Activated T-cell treated with anti-CD3 and anti-CD28 coated beads, Interleukin-2, amount 50 U/mL, for 72 hours (primary cell): ENCODE results near the gene NOM1. TPM values are rescaled to one million over a fixed set of nuclear protein-coding genes. Genes with fewer than 3 reads are reported as not detected.

Experiments used
- ATAC-seq, 2 donors: fragments of 150-1000 bp; cut with Tn5 transposase; replicated peaks in 1 of 2; 2 replicates each; pipeline ENCODE4 v1.10.0; 2021; ENCODE audit warnings: moderate library complexity in 2 of 2, mild to moderate bottlenecking in 1 of 2
- DNase-seq, 2 donors: peaks; one replicate each; pipeline ENCODE4 v3.0.0; 2021 to 2022; ENCODE audit warnings: mixed read lengths in 1 of 2
- H3K27ac Mint-ChIP-seq: one replicate; pipeline ENCODE4 v1.8.0; 2022; ENCODE audit warnings: mild to moderate bottlenecking, moderate library complexity, mixed read lengths
- H3K27me3 Mint-ChIP-seq: one replicate; pipeline ENCODE4 v1.8.0; 2022; ENCODE audit warnings: low read depth, mixed read lengths
- H3K36me3 Mint-ChIP-seq, 2 donors: one replicate each; pipeline ENCODE4 v1.8.0; 2022; ENCODE audit warnings: mixed read lengths in 2 of 2, mild to moderate bottlenecking in 1 of 2; ENCODE audit not compliant: insufficient read depth in 2 of 2
- H3K4me1 Mint-ChIP-seq: one replicate; pipeline ENCODE4 v1.8.0; 2022; ENCODE audit warnings: low read depth, mixed read lengths
- H3K4me3 Mint-ChIP-seq, 2 donors: one replicate each; pipeline ENCODE4 v1.8.0; 2022; ENCODE audit warnings: mild to moderate bottlenecking in 2 of 2, mixed read lengths in 2 of 2, moderate library complexity in 2 of 2
- H3K9me3 Mint-ChIP-seq, 2 donors: one replicate each; pipeline ENCODE4 v1.8.0; 2022; ENCODE audit warnings: mixed read lengths in 2 of 2
- total RNA-seq, 2 donors: library from RNA; stranded (reverse); gene quantifications; one replicate each; pipeline ENCODE4 v1.2.3, GENCODE V29; 2022

The NOM1 gene
- total RNA-seq, 2 donors from 2014 or later, result 30.1 to 37.5 TPM

- Mint-ChIP-seq H3K4me1 (peaks cover 32% of the 10 kb centered on the region), H3K36me3 (no peaks in the 10 kb centered on the region), H3K4me3 (peak overlapping the region; percentile 31 to 56), H3K27ac (no peak overlapping the region), H3K9me3 (peaks cover 0 to 3% of the 10 kb centered on the region in 2 donors), H3K27me3 (peaks cover 69% of the 10 kb centered on the region)
- no peak for ATAC-seq
- no peak for DNase-seq
Observed at GRCh38 chr7:157021071-157021870, 71.8 kb downstream of the NOM1 start.

- no peak for DNase-seq
- H3K27me3 Mint-ChIP-seq, result peaks cover 69% of the 10 kb centered on the region
- no peak overlapping the region for H3K27ac Mint-ChIP-seq
- no peak for ATAC-seq
- peaks cover 24% of the 10 kb centered on the region for H3K4me1 Mint-ChIP-seq
- H3K9me3 Mint-ChIP-seq, result peaks cover 0 to 3% of the 10 kb centered on the region in 2 donors
- peak overlapping the region in 1 of 2 donors; percentile 12 for H3K4me3 Mint-ChIP-seq
- no peaks in the 10 kb centered on the region for H3K36me3 Mint-ChIP-seq
Observed at GRCh38 chr7:157021871-157022680, 72.6 kb downstream of the NOM1 start.

Other genes starting within 250 kb of the NOM1 start
- 10 to 100 TPM; 88.2 to 88.6 TPM for gene LMBR1, start 56.5 kb upstream of the NOM1 start, total RNA-seq
- under 1 TPM; 0.17 to 0.39 TPM for gene MNX1, start 61.0 kb downstream of the NOM1 start, total RNA-seq
- gene UBE3C, start 189.2 kb downstream of the NOM1 start, total RNA-seq, result 10 to 100 TPM; 39.6 to 42.6 TPM